ENCODE measurements around the gene CCN5. TPM values are rescaled to one million over a fixed set of nuclear protein-coding genes. Genes with fewer than 3 reads are reported as not detected.

The CCN5 gene
- total RNA-seq, 4 donors from 2014 or later = 5.8 to 32.2 (median 11.2) TPM

- H3K27me3 ChIP-seq = no peaks in the 10 kb centered on the region
- H3K4me3 ChIP-seq = no peak overlapping the region
- H3K4me1 ChIP-seq = no peaks in the 10 kb centered on the region
- H3K27ac ChIP-seq = peak overlapping the region in 1 of 4 donors; percentile 25
- no peaks in the 10 kb centered on the region for H3K9me3 ChIP-seq
- H3K36me3 ChIP-seq = no peaks in the 10 kb centered on the region
- TF ChIP-seq POLR2A (IDR thresholded peaks at IDR 0.05) = no peak
- TF ChIP-seq, protein P1, sequence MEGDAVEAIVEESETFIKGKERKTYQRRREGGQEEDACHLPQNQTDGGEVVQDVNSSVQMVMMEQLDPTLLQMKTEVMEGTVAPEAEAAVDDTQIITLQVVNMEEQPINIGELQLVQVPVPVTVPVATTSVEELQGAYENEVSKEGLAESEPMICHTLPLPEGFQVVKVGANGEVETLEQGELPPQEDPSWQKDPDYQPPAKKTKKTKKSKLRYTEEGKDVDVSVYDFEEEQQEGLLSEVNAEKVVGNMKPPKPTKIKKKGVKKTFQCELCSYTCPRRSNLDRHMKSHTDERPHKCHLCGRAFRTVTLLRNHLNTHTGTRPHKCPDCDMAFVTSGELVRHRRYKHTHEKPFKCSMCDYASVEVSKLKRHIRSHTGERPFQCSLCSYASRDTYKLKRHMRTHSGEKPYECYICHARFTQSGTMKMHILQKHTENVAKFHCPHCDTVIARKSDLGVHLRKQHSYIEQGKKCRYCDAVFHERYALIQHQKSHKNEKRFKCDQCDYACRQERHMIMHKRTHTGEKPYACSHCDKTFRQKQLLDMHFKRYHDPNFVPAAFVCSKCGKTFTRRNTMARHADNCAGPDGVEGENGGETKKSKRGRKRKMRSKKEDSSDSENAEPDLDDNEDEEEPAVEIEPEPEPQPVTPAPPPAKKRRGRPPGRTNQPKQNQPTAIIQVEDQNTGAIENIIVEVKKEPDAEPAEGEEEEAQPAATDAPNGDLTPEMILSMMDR (IDR thresholded peaks at IDR 0.05) = no peak
- no peak for DNase-seq
Measured at GRCh38 chr20:44720997-44721784, 6.0 kb downstream of the CCN5 start.

DNA sequence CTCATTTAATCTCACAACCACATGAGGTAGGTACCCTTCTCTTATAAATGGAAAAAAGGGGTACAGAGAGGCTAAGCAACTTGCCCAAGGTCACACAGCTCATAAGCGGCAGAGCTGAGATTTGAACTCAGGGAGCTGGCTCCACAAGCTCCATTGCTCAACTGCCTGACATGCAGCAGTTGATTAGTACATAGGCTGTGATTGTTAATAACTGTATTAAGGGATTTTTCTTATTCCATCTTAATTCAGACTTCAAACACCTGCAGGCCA, 6.6 kb downstream of the CCN5 start:
- no peaks in the 10 kb centered on the region for H3K27me3 ChIP-seq
- no peak overlapping the region for H3K4me3 ChIP-seq
- no peaks in the 10 kb centered on the region for H3K4me1 ChIP-seq
- H3K9me3 ChIP-seq = no peaks in the 10 kb centered on the region
- no peak for TF ChIP-seq POLR2A (IDR thresholded peaks at IDR 0.05)
- TF ChIP-seq, protein P1 (IDR thresholded peaks at IDR 0.05) = no peak
- no peak for DNase-seq
- H3K36me3 ChIP-seq = no peaks in the 10 kb centered on the region
- H3K27ac ChIP-seq = no peak overlapping the region

DNA sequence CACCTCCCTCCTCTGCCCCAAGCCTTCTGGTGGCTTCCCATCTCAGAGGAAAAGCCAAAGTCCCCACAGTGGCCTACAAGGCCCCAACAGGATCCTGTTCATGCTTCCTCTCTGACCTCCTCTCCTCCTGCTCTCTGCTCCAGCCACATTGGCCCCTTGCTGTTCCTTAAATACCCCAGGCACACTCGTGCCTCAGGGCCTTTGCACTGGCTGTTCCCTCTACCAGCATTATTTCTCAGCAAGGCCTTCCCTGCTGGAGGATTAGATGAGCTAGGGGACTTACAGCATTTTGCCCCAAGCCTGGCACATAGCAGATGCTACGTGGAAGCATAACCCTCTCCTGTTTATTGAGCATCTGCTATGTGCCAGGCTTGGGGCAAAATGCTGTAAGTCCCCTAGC, 7.8 kb downstream of the CCN5 start:
- DNase-seq = no peak
- H3K4me1 ChIP-seq = no peaks in the 10 kb centered on the region
- no peak overlapping the region for H3K4me3 ChIP-seq
- H3K27me3 ChIP-seq = no peaks in the 10 kb centered on the region
- H3K27ac ChIP-seq = no peak overlapping the region
- no peaks in the 10 kb centered on the region for H3K36me3 ChIP-seq
- no peak for TF ChIP-seq POLR2A (IDR thresholded peaks at IDR 0.05)
- TF ChIP-seq, protein P1 (IDR thresholded peaks at IDR 0.05) = no peak
- no peaks in the 10 kb centered on the region for H3K9me3 ChIP-seq

- TF ChIP-seq, protein P1 (IDR thresholded peaks at IDR 0.05) = no peak
- no peak for TF ChIP-seq POLR2A (IDR thresholded peaks at IDR 0.05)
- Histone ChIP-seq H3K4me3 (no peak overlapping the region), H3K27me3 (no peaks in the 10 kb centered on the region), H3K27ac (no peak overlapping the region), H3K36me3 (no peaks in the 10 kb centered on the region), H3K9me3 (no peaks in the 10 kb centered on the region), H3K4me1 (no peaks in the 10 kb centered on the region)
- no peak for DNase-seq
Measured at GRCh38 chr20:44723391-44723790, 8.2 kb downstream of the CCN5 start.

- TF ChIP-seq, protein P1 (IDR thresholded peaks at IDR 0.05) = no peak
- Histone ChIP-seq H3K27me3 (no peaks in the 10 kb centered on the region), H3K36me3 (no peaks in the 10 kb centered on the region), H3K4me1 (no peaks in the 10 kb centered on the region), H3K4me3 (no peak overlapping the region), H3K9me3 (no peaks in the 10 kb centered on the region), H3K27ac (no peak overlapping the region)
- DNase-seq = no peak
Measured at GRCh38 chr20:44723798-44724362, 8.7 kb downstream of the CCN5 start.
